ENCODE data around the gene TMEM250.
"Not testable (repeated sequence)": the region's sequence is repeated elsewhere in the genome, so short reads cannot be mapped to it uniquely, and the experiment has no call there.

The TMEM250 gene, protein sequence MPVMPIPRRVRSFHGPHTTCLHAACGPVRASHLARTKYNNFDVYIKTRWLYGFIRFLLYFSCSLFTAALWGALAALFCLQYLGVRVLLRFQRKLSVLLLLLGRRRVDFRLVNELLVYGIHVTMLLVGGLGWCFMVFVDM

GRCh38 chr9:136118320-136119060 lies at the start of gene TMEM250:
Gene TMEM250, minus strand, starts transcription at chr9:136118875. Its CDS starts 1,975 bp downstream, at chr9:136116900.
- DNase-seq = peak; percentile 98

DNA sequence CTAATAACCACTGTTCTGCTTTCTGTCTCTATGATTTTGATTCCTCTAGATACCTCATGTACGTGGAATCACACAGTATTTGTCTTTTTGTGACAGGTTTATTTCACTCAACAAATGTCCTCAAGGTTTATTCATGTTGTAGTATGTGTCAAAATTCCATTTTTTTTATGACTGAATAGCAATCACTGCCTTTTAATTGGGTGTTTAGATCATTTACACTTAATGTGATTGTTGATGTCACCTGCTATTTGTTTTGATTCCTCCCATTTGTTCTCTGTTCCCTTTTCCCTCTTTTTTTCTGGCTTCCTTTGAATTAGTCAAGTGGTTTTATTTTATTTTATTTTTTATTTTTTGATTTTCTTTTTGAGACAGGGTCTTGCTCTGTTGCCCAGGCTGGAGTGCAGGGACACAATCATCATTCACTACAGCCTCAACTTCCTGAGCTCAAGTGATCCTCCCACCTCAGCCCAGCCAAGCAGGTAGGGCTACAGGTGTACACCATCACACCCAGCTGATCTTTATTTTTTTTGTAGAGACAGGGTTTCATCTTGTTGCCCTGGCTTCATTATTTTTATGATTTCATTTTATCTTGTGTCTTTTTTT lies 44.7 kb upstream of the TMEM250 start:
- no peak for DNase-seq

GRCh38 chr9:136160995-136161610 lies 42.4 kb upstream of the TMEM250 start:
- no peak for DNase-seq

- no peak for DNase-seq
These were observed 41.7 kb upstream of the TMEM250 start for GRCh38 chr9:136160381-136160841.

- DNase-seq = no peak
These were observed 41.2 kb upstream of the TMEM250 start for GRCh38 chr9:136159851-136160250.

DNA sequence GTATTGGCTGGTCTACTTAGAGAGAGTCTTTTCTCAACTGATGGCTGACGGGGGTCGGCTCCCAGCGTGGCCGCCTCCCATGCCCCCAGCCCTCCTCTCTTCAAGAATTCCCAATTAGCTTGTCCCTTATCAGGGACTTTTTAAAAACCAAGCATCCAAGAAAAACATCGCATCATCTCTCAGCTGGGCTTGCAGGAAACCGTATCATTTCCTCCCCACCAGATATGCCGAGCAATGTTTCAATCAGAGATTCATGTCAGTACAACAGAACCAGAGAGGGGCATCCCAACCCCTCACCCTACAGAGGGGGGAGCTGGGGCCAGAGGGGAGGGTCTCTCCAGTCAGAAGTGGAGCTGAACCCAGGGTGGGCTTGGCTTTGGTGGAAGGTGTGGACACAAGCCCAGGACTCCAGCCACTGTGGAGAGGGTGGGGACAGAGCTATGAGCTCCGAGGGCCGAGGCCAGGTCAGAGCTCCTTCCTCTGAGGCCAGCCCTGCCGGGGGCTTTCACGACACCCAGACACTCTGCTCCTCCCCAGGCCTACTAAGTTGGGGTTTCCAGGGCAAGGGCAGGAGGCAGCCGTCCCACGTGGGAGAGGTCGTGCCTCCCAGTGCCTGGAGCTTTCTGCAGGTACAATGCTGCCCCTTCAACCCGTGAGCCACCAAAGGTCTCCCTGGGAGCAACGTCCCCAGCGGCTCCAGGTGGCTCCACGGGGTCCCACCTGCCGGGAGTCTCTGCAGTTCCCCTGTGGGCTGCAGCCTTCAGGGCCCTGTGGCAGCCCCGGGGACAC lies 39.0 kb upstream of the TMEM250 start:
- no peak for DNase-seq

DNA sequence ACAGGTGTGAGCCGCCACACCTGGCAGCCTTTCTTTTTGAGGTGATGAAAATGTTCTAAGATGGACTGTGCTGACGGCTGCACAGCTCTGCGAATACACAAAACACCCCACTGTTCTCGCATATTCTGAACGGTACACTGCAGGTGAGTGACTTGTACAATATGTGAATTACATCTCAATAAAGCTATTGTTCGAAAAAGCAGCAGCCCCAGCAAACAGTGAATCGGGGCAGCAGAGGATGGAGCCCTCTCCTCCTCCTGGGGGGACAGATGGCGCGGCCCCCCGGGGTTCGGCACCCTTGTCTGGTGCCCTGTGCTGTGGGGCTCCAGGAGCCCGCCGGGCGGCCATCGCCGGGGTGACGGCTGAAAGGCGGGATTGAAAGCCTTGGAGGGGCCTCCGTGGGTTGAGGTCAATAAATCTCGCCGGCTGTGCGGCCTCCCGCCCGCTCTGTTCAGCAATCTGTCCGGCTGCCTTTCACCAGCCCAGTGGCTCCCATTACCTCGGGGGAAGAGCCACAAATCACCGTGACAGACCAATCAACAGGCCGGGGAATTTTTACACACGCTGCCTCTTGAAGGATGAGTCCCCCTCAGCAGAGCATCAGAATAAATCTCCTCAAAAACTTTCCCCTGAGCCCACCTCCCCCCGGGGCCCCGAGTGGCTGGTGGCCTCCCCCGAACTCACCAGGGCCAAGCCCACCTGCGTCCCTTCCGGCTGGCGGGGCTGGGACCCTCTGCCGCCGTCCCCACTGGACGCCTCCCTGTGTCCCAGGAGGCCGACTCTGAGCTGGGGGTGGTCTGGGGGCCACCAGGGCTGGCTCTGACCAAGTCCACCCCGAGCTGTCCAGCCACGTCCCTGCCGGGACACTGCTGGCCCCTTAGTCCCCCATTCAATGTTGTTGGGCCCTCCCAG lies 37.8 kb upstream of the TMEM250 start:
- DNase-seq = no peak

DNA sequence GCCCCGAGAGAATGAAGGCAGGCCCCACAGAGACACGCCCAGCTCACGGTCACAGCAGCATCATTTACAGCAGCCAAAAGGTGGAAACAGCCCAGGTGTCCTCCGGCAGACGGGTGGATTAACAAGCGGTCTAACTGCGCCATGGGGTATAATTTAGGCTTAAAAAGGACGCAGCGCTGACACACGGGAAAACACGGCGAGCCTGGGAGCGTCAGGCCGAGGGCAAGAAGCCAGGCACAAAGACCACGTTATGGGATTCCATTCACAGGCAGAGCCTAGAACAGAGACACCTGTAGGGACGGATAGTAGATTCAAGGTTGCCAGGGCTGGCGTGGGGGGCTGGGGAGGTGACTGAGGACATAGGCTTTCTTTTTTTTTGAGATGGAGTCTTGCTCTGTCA lies 36.9 kb upstream of the TMEM250 start:
- DNase-seq = no peak

DNA sequence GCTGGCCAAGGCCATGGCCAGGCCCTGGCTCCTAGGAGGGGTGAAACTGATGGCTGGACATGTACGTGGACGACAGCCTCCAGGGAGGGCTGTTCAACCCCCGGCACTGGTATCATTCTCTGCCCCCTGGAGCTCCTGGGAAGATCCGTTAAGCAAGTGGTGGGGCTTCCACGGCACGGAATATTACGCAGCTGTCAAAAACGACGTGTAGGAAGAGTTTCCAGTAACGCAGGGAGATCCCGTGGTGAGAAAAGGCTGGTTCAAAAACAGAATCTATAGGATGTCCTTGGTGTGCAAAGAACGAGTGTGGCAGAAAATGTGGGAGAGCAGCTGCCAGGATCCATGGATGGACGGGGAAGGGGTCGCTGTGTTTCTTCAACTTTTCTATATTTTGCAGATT lies 36.3 kb upstream of the TMEM250 start:
- DNase-seq = no peak

GRCh38 chr9:136153381-136154065 lies 34.8 kb upstream of the TMEM250 start:
- DNase-seq = no peak

GRCh38 chr9:136152931-136153330 lies 34.3 kb upstream of the TMEM250 start:
- DNase-seq = no peak

GRCh38 chr9:136152543-136152866 lies 33.8 kb upstream of the TMEM250 start:
- no peak for DNase-seq

DNA sequence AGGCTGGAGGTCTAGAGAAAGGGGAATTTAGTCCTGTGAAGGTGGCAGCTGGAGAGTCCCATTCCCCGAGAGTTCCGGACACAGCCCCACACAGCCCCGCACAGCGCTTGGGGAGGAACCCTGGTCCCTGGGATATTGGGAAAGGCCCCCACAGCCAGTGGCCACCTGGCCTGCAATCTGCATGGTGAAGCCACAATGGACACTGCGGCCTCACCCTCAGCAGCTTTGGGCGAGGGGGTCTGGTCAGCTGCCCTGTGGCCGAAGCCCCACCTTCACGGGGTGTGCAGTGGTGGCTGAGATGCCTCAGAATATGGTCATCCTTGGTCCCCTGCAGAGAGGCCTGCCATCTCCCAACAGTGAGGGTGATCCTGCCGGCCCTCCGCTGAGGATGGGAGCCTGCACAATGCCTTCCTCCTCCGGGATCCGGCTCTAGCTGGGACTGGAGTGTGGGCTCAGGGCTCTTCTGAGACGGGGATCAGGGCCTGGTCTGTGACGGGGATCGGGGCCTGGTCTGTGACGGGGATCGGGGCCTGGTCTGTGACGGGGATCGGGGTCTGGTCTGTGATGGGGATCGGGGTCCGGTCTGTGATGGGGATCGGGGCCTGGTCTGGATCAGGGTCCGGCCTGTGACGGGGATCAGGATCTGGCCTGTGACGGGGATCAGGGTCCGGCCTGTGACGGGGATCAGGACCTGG lies 33.3 kb upstream of the TMEM250 start:
- no peak for DNase-seq

GRCh38 chr9:136151214-136151804 lies 32.6 kb upstream of the TMEM250 start:
- no peak for DNase-seq

DNA sequence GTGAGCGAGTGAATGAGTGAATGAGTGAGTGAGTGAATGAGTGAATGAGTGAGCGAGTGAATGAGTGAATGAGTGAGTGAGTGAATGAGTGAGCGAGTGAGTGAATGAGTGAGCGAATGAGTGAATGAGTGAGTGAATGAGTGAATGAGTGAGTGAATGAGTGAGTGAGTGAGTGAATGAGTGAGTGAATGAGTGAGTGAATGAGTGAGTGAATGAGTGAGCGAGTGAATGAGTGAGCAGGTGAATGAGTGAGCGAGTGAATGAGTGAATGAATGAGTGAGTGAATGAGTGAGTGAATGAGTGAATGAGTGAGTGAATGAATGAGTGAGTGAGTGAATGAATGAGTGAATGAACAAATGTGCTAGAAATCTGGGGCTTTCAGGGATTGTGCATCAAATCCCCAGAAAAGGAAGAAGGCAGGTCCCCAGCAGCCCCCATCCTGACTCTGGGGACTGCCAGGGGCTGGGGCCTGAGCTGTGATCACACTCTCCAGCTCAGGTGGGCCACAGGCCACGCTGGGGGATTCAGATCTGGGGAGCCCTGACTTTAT lies 32.1 kb upstream of the TMEM250 start:
- not testable (repeated sequence) for DNase-seq

DNA sequence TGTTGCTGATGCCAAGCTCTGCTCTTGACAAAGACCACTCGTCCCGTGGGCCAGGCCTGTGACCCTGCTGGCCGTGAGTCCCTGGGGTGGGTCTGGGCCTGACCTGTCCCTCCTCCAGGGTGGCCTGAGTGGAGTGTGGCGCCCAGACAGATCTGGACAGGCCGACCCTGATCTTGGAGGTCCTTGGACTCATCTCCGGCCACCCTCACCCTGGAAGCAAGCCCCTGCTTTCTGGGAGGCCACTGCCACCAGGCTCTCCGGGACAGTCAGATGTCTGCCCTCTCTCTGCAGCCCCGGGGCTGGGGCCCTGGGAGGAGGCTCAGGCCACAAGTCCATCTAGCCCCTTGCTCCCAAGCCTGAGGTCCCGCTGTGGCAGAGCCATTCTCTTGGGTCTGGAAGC lies 31.2 kb upstream of the TMEM250 start:
- no peak for DNase-seq

DNA sequence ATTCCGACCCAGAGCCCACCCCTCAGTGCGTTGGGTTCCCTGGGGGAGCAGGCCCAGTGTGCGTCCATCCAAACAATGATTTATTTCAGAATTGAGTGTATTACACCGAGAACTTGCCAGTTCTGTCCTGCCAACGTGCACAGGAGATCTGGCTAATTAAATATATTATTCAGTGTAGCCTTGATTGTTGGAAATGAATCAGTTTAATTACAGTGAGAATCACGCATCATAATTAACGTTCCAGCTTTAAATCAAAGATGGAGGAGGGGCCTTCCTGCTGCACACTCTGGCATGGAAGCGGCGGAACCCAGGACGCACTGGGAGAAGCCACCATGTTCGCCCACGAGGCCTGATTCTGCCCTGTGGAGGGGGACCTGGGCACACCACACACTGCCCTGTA lies 30.7 kb upstream of the TMEM250 start:
- no peak for DNase-seq

GRCh38 chr9:136148766-136149165 lies 30.1 kb upstream of the TMEM250 start:
- DNase-seq = no peak

- no peak for DNase-seq
These were observed 29.4 kb upstream of the TMEM250 start for GRCh38 chr9:136147890-136148714.
